Mammary epithelial cell (primary cell): Measurements from ENCODE around the gene CCNA2.

Experiments
- EZH2 ChIP-seq: IDR thresholded peaks from 2 replicates; pipeline ENCODE4 v1.6.1; 2012; ENCODE audit warnings: low read length, inconsistent platforms, borderline replicate concordance
- TF ChIP-seq, protein P1 (sequence below), 2 donors: IDR thresholded peaks in 1 of 2; conservative IDR thresholded peaks in 1 of 2; 2 replicates each; pipeline ENCODE4 v1.5.1; 2011 to 2012; ENCODE audit warnings: inconsistent platforms in 2 of 2, low read length in 2 of 2, mild to moderate bottlenecking in 2 of 2, control low read depth in 1 of 2, low read depth in 1 of 2; ENCODE audit not compliant: insufficient read depth in 1 of 2; ENCODE audit errors: extremely low read depth in 1 of 2

DNA sequence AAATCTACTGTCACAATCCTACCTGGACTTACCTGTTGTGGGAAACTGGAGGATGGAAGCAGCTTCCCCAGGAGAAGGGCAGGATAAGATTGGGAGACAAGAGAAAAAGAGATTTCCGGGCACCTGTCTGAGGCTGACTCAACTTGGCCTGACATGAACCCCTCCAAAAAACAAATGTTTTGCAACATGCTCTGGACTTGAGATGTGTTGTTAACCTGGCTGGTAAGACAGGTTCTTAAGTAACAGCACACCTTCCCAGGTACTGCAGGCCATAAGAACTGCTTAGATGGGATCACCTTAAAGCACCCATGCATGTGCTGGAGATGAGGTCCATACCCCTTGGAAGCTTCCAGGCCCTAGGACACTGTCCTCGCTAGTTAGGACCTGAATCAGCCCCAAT, 54.3 kb downstream of the CCNA2 start:
- TF ChIP-seq, protein P1, sequence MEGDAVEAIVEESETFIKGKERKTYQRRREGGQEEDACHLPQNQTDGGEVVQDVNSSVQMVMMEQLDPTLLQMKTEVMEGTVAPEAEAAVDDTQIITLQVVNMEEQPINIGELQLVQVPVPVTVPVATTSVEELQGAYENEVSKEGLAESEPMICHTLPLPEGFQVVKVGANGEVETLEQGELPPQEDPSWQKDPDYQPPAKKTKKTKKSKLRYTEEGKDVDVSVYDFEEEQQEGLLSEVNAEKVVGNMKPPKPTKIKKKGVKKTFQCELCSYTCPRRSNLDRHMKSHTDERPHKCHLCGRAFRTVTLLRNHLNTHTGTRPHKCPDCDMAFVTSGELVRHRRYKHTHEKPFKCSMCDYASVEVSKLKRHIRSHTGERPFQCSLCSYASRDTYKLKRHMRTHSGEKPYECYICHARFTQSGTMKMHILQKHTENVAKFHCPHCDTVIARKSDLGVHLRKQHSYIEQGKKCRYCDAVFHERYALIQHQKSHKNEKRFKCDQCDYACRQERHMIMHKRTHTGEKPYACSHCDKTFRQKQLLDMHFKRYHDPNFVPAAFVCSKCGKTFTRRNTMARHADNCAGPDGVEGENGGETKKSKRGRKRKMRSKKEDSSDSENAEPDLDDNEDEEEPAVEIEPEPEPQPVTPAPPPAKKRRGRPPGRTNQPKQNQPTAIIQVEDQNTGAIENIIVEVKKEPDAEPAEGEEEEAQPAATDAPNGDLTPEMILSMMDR (conservative IDR thresholded peaks at IDR 0.05 in 1 of 2, IDR thresholded peaks at IDR 0.05 in 1 of 2; ENCODE audit: extremely low read depth in 1 of 2, insufficient read depth in 1 of 2, low read depth in 1 of 2, low read length in 2 of 2), result no peak
- TF ChIP-seq EZH2, result no peak
